Adrenal gland (tissue), 5 donors: Measurements from ENCODE around the gene ARHGAP30.

Experiments
- CTCF ChIP-seq, 6 experiments: fragments of 450-650 bp in 4 of 6; fragments of 200-600 bp in 2 of 6; sonication (generic) in 1 of 6; IDR thresholded peaks; 1 replicate in 5 of 6; 2 replicates in 1 of 6; pipeline versions ENCODE4 v1.5.1 to v1.8.0; 2016 to 2021; ENCODE audit warnings: antibody characterized with exemption in 6 of 6, mild to moderate bottlenecking in 2 of 6, moderate library complexity in 1 of 6
- POLR2A ChIP-seq, 2 donors: fragments of 450-650 bp; IDR thresholded peaks; one replicate each; pipeline ENCODE4 v1.6.1; 2017; ENCODE audit warnings: antibody characterized with exemption in 2 of 2, mild to moderate bottlenecking in 2 of 2, moderate library complexity in 1 of 2
- donor health status: DM: no; HTN: no; CAD: no.

DNA sequence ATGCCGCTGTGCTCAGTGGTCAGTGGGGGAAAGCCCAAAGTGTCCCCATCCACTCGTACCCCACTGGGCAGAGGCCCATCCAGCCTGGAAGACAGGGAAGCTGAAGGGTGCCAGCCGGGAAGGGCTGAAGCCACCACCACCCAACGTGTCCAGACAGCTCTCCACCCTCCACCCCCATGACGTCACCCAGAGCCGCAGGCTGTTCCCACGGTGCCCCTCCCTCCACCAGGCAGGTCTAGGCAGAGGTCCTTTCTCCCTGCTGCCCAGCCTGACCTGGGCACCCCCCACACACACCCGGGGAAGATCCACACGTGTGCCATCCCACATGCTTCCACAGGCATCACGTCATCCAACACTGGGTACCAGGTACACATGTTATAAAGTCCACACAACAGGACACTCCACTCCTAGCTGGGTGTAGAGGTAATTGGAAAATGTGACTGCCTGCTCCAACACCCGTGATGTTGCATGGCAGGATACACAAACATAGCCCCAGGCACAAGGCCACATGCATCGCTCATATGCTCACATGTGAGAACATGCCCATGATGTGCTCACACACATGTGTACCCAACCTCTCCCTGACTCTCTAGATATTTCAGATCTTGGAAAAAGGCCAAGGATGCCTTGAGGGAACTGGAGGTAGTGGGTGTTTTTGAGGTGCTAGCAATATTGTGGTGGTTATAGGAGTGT lies 5.1 kb upstream of the ARHGAP30 start:
- TF ChIP-seq CTCF (IDR thresholded peaks at IDR 0.05) (no peak), POLR2A (IDR thresholded peaks at IDR 0.05) (no peak)
